Measurements from ENCODE around the gene SHISAL2A.

The SHISAL2A gene

GRCh38 chr1:52632732-52633290 is at the start of gene SHISAL2A:
SHISAL2A (plus strand) TSS chr1:52633168; CDS start chr1:52633494, 326 bp downstream.
- DNase-seq (ENCODE audit: low read depth) = peak; percentile 7

GRCh38 chr1:52585474-52585873 is 47.5 kb upstream of the SHISAL2A start:
- no peak for DNase-seq (ENCODE audit: low read depth)

GRCh38 chr1:52588027-52588426 is 44.9 kb upstream of the SHISAL2A start:
- DNase-seq (ENCODE audit: low read depth) = no peak

- DNase-seq (ENCODE audit: low read depth) = no peak
These were observed 44.4 kb upstream of the SHISAL2A start for GRCh38 chr1:52588535-52588934.

GRCh38 chr1:52590266-52590665 is 42.7 kb upstream of the SHISAL2A start:
- DNase-seq (ENCODE audit: low read depth) = no peak

- no peak for DNase-seq (ENCODE audit: low read depth)
These were observed 40.2 kb upstream of the SHISAL2A start for GRCh38 chr1:52592637-52593323.

GRCh38 chr1:52593495-52593894 is 39.5 kb upstream of the SHISAL2A start:
- no peak for DNase-seq (ENCODE audit: low read depth)

GRCh38 chr1:52595061-52595460 is 37.9 kb upstream of the SHISAL2A start:
- no peak for DNase-seq (ENCODE audit: low read depth)

GRCh38 chr1:52597912-52598311 is 35.1 kb upstream of the SHISAL2A start:
- DNase-seq (ENCODE audit: low read depth) = no peak

- no peak for DNase-seq (ENCODE audit: low read depth)
These were observed 34.2 kb upstream of the SHISAL2A start for GRCh38 chr1:52598729-52599128.

- no peak for DNase-seq (ENCODE audit: low read depth)
These were observed 33.7 kb upstream of the SHISAL2A start for GRCh38 chr1:52599236-52599635.

GRCh38 chr1:52600533-52601179 is 32.3 kb upstream of the SHISAL2A start:
- DNase-seq (ENCODE audit: low read depth) = no peak

- no peak for DNase-seq (ENCODE audit: low read depth)
These were observed 31.4 kb upstream of the SHISAL2A start for GRCh38 chr1:52601519-52601918.

- DNase-seq (ENCODE audit: low read depth) = peak; percentile 58
These were observed 30.7 kb upstream of the SHISAL2A start, which contains the start of gene GPX7 for GRCh38 chr1:52601991-52602855. GPX7 (plus strand) TSS chr1:52602371; CDS start chr1:52602410, 39 bp downstream.

- DNase-seq (ENCODE audit: low read depth) = peak; percentile 11
These were observed 29.9 kb upstream of the SHISAL2A start for GRCh38 chr1:52602856-52603600.

- DNase-seq (ENCODE audit: low read depth) = no peak
These were observed 29.3 kb upstream of the SHISAL2A start for GRCh38 chr1:52603630-52604029.

GRCh38 chr1:52604063-52604770 is 28.8 kb upstream of the SHISAL2A start:
- DNase-seq (ENCODE audit: low read depth) = peak; percentile 66

- no peak for DNase-seq (ENCODE audit: low read depth)
These were observed 19.2 kb upstream of the SHISAL2A start for GRCh38 chr1:52613636-52614373.

- DNase-seq (ENCODE audit: low read depth) = no peak
These were observed 18.3 kb upstream of the SHISAL2A start for GRCh38 chr1:52614671-52615070.

- DNase-seq (ENCODE audit: low read depth) = no peak
These were observed 17.4 kb upstream of the SHISAL2A start for GRCh38 chr1:52615489-52616042.
